Fibroblast of lung (primary cell): ENCODE data around the gene RPS6KC1.

Experiments used
- CTCF ChIP-seq, 2 donors: IDR thresholded peaks in 1 of 2; conservative IDR thresholded peaks in 1 of 2; 1 replicate in 1 of 2; 2 replicates in 1 of 2; pipeline ENCODE4 v1.5.1; 2011 to 2012; ENCODE audit warnings: low read length in 2 of 2, control low read depth in 1 of 2, inconsistent platforms in 1 of 2, low read depth in 1 of 2, mild to moderate bottlenecking in 1 of 2
- EZH2 ChIP-seq: IDR thresholded peaks from 2 replicates; pipeline ENCODE4 v1.5.1; 2012; ENCODE audit warnings: low read length, control low read depth, mild to moderate bottlenecking; ENCODE audit errors: missing control alignments

DNA sequence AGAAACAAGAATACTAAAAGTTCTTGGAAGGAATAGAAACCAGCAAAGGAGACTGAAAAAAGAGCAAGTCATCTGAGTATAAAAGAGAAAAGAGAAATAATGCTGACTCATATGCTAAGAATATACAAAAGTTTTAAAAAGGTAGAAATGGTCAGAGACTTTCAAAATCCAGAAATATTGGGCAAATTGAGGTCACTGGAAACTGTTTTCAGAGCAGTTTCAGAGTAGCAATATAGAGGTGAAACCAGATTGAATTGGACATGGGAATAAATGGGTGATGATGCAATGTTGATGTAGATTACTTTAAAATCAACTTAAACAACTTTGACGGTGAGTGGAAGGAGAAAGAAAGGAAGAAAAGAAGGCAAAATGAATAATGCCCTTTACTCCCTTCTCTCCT is 1.8 kb upstream of the RPS6KC1 start:
- TF ChIP-seq CTCF (conservative IDR thresholded peaks at IDR 0.05 in 1 of 2, IDR thresholded peaks at IDR 0.05 in 1 of 2; ENCODE audit: low read depth in 1 of 2, low read length in 2 of 2) (no peak), EZH2 (no peak)
